Duodenal mucosa (tissue), 2 donors: ENCODE results near the gene PBX1.
"Not testable (repeated sequence)": the region's sequence is repeated elsewhere in the genome, so short reads cannot be mapped to it uniquely, and the experiment has no call there.

Experiments
- H3K27ac ChIP-seq: one replicate; pipeline ENCODE4 v1.7.0; 2013; ENCODE audit warnings: low read depth, low read length
- H3K27me3 ChIP-seq, 2 donors: one replicate each; pipeline ENCODE4 v1.7.0; 2013; ENCODE audit warnings: low read length in 2 of 2, control low read depth in 1 of 2; ENCODE audit not compliant: insufficient read depth in 2 of 2, control insufficient read depth in 1 of 2
- H3K36me3 ChIP-seq, 2 donors: one replicate each; pipeline ENCODE4 v1.7.0; 2013; ENCODE audit warnings: low read length in 2 of 2, control low read depth in 1 of 2; ENCODE audit not compliant: insufficient read depth in 2 of 2, control insufficient read depth in 1 of 2
- H3K4me1 ChIP-seq, 2 donors: one replicate each; pipeline ENCODE4 v1.7.0; 2013; ENCODE audit warnings: low read length in 2 of 2, control low read depth in 1 of 2; ENCODE audit not compliant: insufficient read depth in 2 of 2, control insufficient read depth in 1 of 2
- H3K4me3 ChIP-seq, 2 donors: one replicate each; pipeline ENCODE4 v1.7.0; 2013; ENCODE audit warnings: low read length in 2 of 2, low read depth in 1 of 2
- H3K9ac ChIP-seq, 2 donors: one replicate each; pipeline ENCODE4 v1.7.0; 2013; ENCODE audit warnings: low read length in 2 of 2, low read depth in 1 of 2
- H3K9me3 ChIP-seq, 2 donors: one replicate each; pipeline ENCODE4 v1.7.0; 2013; ENCODE audit warnings: low read length in 2 of 2, control low read depth in 1 of 2; ENCODE audit not compliant: control insufficient read depth in 1 of 2

PBX1 gene

GRCh38 chr1:164601399-164602100 lies 42.6 kb downstream of the PBX1 start:
- peak overlapping the region in 1 of 2 donors; percentile 16 for H3K4me3 ChIP-seq
- peaks cover 35 to 43% of the 10 kb centered on the region in 2 donors for H3K4me1 ChIP-seq
- no peak overlapping the region for H3K27ac ChIP-seq
- no peaks in the 10 kb centered on the region for H3K27me3 ChIP-seq
- peak overlapping the region in 1 of 2 donors; percentile 21 for H3K9ac ChIP-seq
- H3K36me3 ChIP-seq = peaks cover 6 to 13% of the 10 kb centered on the region in 2 donors
- no peaks in the 10 kb centered on the region for H3K9me3 ChIP-seq

GRCh38 chr1:164602101-164602422 lies 43.1 kb downstream of the PBX1 start:
- Histone ChIP-seq H3K9me3 (no peaks in the 10 kb centered on the region), H3K4me1 (peaks cover 35 to 43% of the 10 kb centered on the region in 2 donors), H3K27ac (peak overlapping the region; percentile 16), H3K9ac (peak overlapping the region in 1 of 2 donors; percentile 21), H3K36me3 (peaks cover 4 to 8% of the 10 kb centered on the region in 2 donors), H3K27me3 (no peaks in the 10 kb centered on the region), H3K4me3 (peak overlapping the region in 1 of 2 donors; percentile 16)

- peaks cover 35 to 43% of the 10 kb centered on the region in 2 donors for H3K4me1 ChIP-seq
- peak overlapping the region in 1 of 2 donors; percentile 1 for H3K9ac ChIP-seq
Measured at GRCh38 chr1:164602480-164603093, 43.6 kb downstream of the PBX1 start.

GRCh38 chr1:164603805-164604204 lies 44.8 kb downstream of the PBX1 start:
- not testable (repeated sequence) for H3K27ac ChIP-seq, H3K4me3 ChIP-seq, H3K9me3 ChIP-seq, H3K9ac ChIP-seq, H3K36me3 ChIP-seq, H3K27me3 ChIP-seq
- H3K4me1 ChIP-seq = peaks cover 25 to 33% of the 10 kb centered on the region in 2 donors

More at GRCh38 chr1:164602480-164603093, 43.6 kb downstream of the PBX1 start:
- Histone ChIP-seq H3K27me3 (no peaks in the 10 kb centered on the region), H3K4me3 (peak overlapping the region; percentile 16 to 18), H3K9me3 (no peaks in the 10 kb centered on the region), H3K27ac (peak overlapping the region; percentile 16), H3K36me3 (peaks cover 0 to 3% of the 10 kb centered on the region in 2 donors)

- no peaks in the 10 kb centered on the region for H3K27me3 ChIP-seq
- H3K36me3 ChIP-seq = no peaks in the 10 kb centered on the region
- H3K4me1 ChIP-seq = peaks cover 25 to 32% of the 10 kb centered on the region in 2 donors
- H3K9ac ChIP-seq = no peak overlapping the region
- H3K4me3 ChIP-seq = no peak overlapping the region
- no peak overlapping the region for H3K27ac ChIP-seq
- H3K9me3 ChIP-seq = no peaks in the 10 kb centered on the region
Measured at GRCh38 chr1:164604541-164604940, 45.6 kb downstream of the PBX1 start.

GRCh38 chr1:164605254-164606091 lies 46.5 kb downstream of the PBX1 start:
- Histone ChIP-seq H3K27me3 (no peaks in the 10 kb centered on the region), H3K4me1 (peaks cover 25 to 32% of the 10 kb centered on the region in 2 donors), H3K36me3 (no peaks in the 10 kb centered on the region), H3K4me3 (no peak overlapping the region), H3K9me3 (no peaks in the 10 kb centered on the region), H3K27ac (no peak overlapping the region), H3K9ac (no peak overlapping the region)

- Histone ChIP-seq H3K36me3 (no peaks in the 10 kb centered on the region), H3K9ac (no peak overlapping the region), H3K27ac (no peak overlapping the region), H3K4me3 (no peak overlapping the region), H3K4me1 (peaks cover 24 to 25% of the 10 kb centered on the region in 2 donors), H3K9me3 (no peaks in the 10 kb centered on the region), H3K27me3 (no peaks in the 10 kb centered on the region)
Measured at GRCh38 chr1:164607351-164607750, 48.4 kb downstream of the PBX1 start.

- Histone ChIP-seq H3K36me3 (no peaks in the 10 kb centered on the region), H3K27ac (no peak overlapping the region), H3K9me3 (no peaks in the 10 kb centered on the region), H3K9ac (no peak overlapping the region), H3K27me3 (no peaks in the 10 kb centered on the region), H3K4me1 (peaks cover 25% of the 10 kb centered on the region in 2 donors), H3K4me3 (no peak overlapping the region)
Measured at GRCh38 chr1:164608651-164609057, 49.7 kb downstream of the PBX1 start.

- H3K27me3 ChIP-seq = no peaks in the 10 kb centered on the region
- H3K27ac ChIP-seq = no peak overlapping the region
- H3K9ac ChIP-seq = no peak overlapping the region
- H3K4me3 ChIP-seq = no peak overlapping the region
- H3K36me3 ChIP-seq = no peaks in the 10 kb centered on the region
- H3K4me1 ChIP-seq = peaks cover 28 to 29% of the 10 kb centered on the region in 2 donors
- H3K9me3 ChIP-seq = no peaks in the 10 kb centered on the region
Measured at GRCh38 chr1:164609089-164609488, 50.1 kb downstream of the PBX1 start.
